Measurements from ENCODE around the gene ATP8B1.
"Not testable (repeated sequence)": the region's sequence is repeated elsewhere in the genome, so short reads cannot be mapped to it uniquely, and the experiment has no call there.

The ATP8B1 gene

GRCh38 chr18:57670046-57670445, 133.1 kb downstream of the ATP8B1 start:
- Mint-ChIP-seq H3K4me3 (no peak overlapping the region), H3K36me3 (ENCODE audit: low read depth) (peaks cover 24% of the 10 kb centered on the region), H3K27ac (no peak overlapping the region), H3K9me3 (peaks cover 7% of the 10 kb centered on the region), H3K27me3 (no peaks in the 10 kb centered on the region), H3K4me1 (ENCODE audit: low read depth) (peaks cover 27% of the 10 kb centered on the region)
- DNase-seq: no peak

GRCh38 chr18:57668021-57668420, 135.1 kb downstream of the ATP8B1 start:
- H3K27ac Mint-ChIP-seq: no peak overlapping the region
- no peak for DNase-seq
- no peaks in the 10 kb centered on the region for H3K27me3 Mint-ChIP-seq
- no peak overlapping the region for H3K4me3 Mint-ChIP-seq
- H3K36me3 Mint-ChIP-seq (ENCODE audit: low read depth): peaks cover 16% of the 10 kb centered on the region
- H3K9me3 Mint-ChIP-seq: peaks cover 4% of the 10 kb centered on the region
- H3K4me1 Mint-ChIP-seq (ENCODE audit: low read depth): peaks cover 39% of the 10 kb centered on the region

DNA sequence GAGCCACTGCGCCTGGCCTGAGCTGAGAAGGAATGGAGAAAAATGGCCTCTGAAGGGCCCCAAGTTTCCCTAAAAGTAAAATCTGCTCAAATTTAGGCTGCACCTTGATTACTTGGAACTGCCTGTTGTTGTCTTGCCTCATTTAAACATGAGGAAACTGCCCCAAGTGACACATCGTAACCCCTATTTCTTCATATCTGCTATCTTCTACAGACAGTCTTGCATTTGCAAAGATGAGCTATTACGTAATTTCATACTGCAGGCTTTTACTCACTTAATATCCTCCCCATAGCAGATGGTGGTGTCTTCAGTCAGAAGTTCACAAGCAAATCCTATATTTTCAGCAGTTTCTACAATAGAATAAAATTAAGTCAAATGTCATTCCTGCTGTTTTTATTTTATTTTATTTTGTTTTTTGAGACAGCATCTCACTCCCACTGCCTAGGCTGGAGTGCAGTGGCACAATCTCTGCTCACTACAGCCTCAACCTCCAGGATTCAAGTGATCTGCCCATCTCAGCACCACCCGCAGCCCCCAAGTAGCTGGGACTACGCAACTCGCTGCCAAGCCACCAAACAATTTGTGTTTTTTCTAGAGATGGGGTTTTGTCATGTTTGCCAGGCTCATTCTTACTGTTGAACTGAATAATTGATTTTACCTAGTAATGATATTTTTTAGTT, 136.2 kb downstream of the ATP8B1 start:
- peaks cover 46% of the 10 kb centered on the region for H3K4me1 Mint-ChIP-seq (ENCODE audit: low read depth)
- H3K36me3 Mint-ChIP-seq (ENCODE audit: low read depth): peaks cover 12% of the 10 kb centered on the region
- DNase-seq: no peak
- H3K4me3 Mint-ChIP-seq: no peak overlapping the region
- H3K27ac Mint-ChIP-seq: peak overlapping the region; percentile 27
- no peaks in the 10 kb centered on the region for H3K27me3 Mint-ChIP-seq
- H3K9me3 Mint-ChIP-seq: peaks cover under 1% of the 10 kb centered on the region

DNA sequence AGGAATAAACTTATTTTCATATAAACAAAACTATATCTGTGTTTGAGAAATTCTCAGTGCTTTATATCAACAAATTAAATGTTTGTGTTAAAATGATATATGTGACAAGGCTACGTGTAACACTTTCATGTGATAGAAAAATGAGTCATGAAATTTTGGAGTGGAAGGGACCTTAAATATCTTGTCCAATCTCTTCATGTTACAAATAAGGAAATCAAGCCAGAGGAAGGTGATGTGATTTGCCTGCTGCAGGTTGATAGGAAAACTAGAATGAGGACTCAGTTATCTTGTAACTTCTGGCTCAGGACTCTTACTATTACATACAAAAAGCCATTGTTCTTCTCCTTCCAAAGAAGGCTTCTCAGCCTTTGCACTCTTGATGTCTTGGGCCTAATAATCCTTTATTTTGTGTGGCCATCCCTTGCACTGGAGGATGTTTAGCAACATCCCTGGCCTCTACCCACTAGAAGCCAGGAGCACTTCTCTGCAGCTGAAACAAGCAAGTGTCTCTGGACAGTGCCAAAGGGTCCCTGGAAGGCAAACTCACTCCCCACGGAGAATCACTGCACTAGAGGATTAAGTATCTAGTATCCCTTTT, 138.4 kb downstream of the ATP8B1 start:
- no peak for DNase-seq
- peaks cover 4% of the 10 kb centered on the region for H3K36me3 Mint-ChIP-seq (ENCODE audit: low read depth)
- H3K4me1 Mint-ChIP-seq (ENCODE audit: low read depth): peaks cover 53% of the 10 kb centered on the region
- H3K4me3 Mint-ChIP-seq: no peak overlapping the region
- no peaks in the 10 kb centered on the region for H3K27me3 Mint-ChIP-seq
- no peaks in the 10 kb centered on the region for H3K9me3 Mint-ChIP-seq
- H3K27ac Mint-ChIP-seq: no peak overlapping the region

DNA sequence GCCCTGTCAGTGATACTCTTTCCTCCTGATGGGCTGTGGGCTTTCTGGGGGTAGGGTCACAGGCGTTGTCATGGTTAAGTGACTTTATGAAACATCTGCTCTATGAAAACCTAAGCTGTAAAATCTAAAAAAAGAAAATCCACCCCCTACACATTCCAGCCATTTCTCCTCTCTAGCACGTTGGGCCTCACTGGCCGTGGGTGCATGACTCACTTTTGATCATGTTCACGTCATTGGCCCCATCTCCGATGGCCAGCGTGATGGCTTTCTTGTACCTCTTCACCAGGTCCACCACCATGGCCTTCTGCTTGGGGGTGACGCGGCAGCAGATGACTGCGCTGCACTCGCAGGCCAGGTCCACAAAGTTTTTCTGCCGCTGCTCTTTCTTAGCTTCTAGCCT, 142.2 kb downstream of the ATP8B1 start:
- Mint-ChIP-seq H3K27ac (no peak overlapping the region), H3K4me1 (ENCODE audit: low read depth) (peaks cover 51% of the 10 kb centered on the region), H3K36me3 (ENCODE audit: low read depth) (peaks cover 9% of the 10 kb centered on the region), H3K27me3 (no peaks in the 10 kb centered on the region), H3K9me3 (no peaks in the 10 kb centered on the region), H3K4me3 (no peak overlapping the region)
- DNase-seq: no peak

GRCh38 chr18:57659460-57660102, 143.5 kb downstream of the ATP8B1 start:
- Mint-ChIP-seq H3K36me3 (ENCODE audit: low read depth) (peaks cover 21% of the 10 kb centered on the region), H3K27ac (no peak overlapping the region), H3K27me3 (no peaks in the 10 kb centered on the region), H3K4me3 (no peak overlapping the region), H3K4me1 (ENCODE audit: low read depth) (peaks cover 39% of the 10 kb centered on the region), H3K9me3 (peaks cover 11% of the 10 kb centered on the region)
- no peak for DNase-seq

GRCh38 chr18:57657542-57657941, 145.6 kb downstream of the ATP8B1 start:
- H3K4me3 Mint-ChIP-seq: no peak overlapping the region
- peaks cover 26% of the 10 kb centered on the region for H3K4me1 Mint-ChIP-seq (ENCODE audit: low read depth)
- H3K27me3 Mint-ChIP-seq: no peaks in the 10 kb centered on the region
- H3K36me3 Mint-ChIP-seq (ENCODE audit: low read depth): peaks cover 36% of the 10 kb centered on the region
- H3K9me3 Mint-ChIP-seq: peaks cover 11% of the 10 kb centered on the region
- no peak overlapping the region for H3K27ac Mint-ChIP-seq
- no peak for DNase-seq

DNA sequence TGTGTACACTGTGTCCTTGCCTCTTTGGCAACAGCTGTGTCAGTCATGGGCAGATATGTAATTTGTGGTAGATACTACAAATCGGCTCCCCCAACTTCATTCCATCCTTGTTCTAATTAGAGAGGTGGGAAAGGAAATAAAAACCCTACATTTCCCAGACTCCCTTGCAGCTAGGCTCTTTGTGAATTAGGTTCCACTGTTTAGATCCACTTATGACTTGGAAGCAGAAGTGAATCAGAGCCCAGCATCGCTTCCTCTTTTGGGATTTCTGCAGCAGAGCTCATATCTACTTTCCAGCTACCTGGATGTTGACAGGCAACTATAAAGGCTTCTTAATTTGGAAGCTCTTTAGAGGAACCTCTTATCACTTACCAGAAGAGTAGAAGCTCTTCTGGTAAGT, 147.4 kb downstream of the ATP8B1 start:
- peaks cover 16% of the 10 kb centered on the region for H3K4me1 Mint-ChIP-seq (ENCODE audit: low read depth)
- no peaks in the 10 kb centered on the region for H3K27me3 Mint-ChIP-seq
- H3K4me3 Mint-ChIP-seq: no peak overlapping the region
- peaks cover 43% of the 10 kb centered on the region for H3K36me3 Mint-ChIP-seq (ENCODE audit: low read depth)
- peaks cover 11% of the 10 kb centered on the region for H3K9me3 Mint-ChIP-seq
- DNase-seq: no peak
- H3K27ac Mint-ChIP-seq: no peak overlapping the region

DNA sequence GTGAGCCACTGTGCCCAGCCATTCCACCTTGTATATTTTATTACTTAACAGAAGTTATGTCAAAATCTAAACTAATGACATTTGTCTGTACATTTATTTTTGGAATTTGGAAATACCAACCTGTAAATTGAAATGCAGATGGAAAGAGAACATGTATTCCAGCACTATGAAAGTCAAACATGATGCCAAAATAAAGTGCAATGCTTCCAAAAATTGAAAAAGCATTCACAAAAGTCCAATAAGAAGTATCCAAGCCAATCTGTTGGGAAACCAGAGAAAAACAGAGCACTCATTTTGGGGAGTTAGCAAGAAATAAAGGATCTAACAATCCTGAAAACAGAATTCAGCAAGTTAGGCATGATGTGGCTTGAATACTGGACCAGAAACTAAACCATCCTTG, 151.2 kb downstream of the ATP8B1 start:
- no peak overlapping the region for H3K27ac Mint-ChIP-seq
- H3K4me3 Mint-ChIP-seq: no peak overlapping the region
- peaks cover 40% of the 10 kb centered on the region for H3K36me3 Mint-ChIP-seq (ENCODE audit: low read depth)
- no peak for DNase-seq
- H3K4me1 Mint-ChIP-seq (ENCODE audit: low read depth): peaks cover 13% of the 10 kb centered on the region
- no peaks in the 10 kb centered on the region for H3K27me3 Mint-ChIP-seq
- H3K9me3 Mint-ChIP-seq: peaks cover 11% of the 10 kb centered on the region

DNA sequence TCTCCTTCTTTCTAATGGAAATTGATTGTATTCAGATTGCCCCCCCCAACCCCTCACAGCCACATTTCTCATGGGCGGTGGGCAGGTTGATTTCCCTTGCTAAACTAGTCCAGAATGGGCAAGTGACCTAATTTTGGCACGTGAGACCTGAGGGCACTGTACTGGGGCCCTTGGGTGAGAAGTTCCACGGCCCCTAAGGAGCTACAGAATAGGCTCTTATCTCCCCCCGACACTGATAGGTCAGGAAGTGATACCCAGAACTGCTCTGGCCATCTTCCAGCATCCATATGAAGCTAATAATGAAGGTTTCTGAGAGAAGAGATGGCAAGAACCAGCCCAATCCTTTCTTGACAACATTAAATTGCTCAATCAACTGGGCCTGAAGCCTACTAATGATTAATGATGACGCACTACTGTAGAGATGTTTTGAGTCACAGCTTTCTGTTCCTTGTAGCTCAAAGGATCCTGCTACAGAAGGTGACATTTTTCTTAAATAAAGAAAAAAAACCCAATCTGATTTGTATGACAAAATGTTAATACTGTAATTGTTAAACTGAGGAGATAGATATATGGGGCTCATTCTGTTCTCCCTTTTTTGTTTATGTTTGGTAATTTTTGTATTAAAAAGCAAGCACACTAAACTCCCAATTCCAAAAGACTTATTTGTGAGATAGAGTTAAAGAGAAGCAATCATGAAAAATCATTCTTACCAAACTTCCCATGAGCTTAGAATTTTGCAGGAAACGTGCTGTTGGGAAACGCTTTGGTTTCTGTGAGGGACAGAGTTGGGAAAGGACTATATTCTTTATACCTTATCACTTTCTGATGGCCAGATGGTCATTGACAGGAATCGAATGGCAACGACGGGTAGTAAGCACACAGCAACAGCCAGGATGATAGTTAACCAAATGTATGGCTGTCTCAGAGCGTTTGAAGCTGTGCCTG, 153.3 kb downstream of the ATP8B1 start:
- no peak overlapping the region for H3K27ac Mint-ChIP-seq

GRCh38 chr18:57648414-57648813, 154.7 kb downstream of the ATP8B1 start:
- peaks cover 26% of the 10 kb centered on the region for H3K4me1 Mint-ChIP-seq (ENCODE audit: low read depth)
- no peak for DNase-seq
- H3K27me3 Mint-ChIP-seq: no peaks in the 10 kb centered on the region
- H3K36me3 Mint-ChIP-seq (ENCODE audit: low read depth): peaks cover 41% of the 10 kb centered on the region
- H3K9me3 Mint-ChIP-seq: no peaks in the 10 kb centered on the region
- no peak overlapping the region for H3K4me3 Mint-ChIP-seq
- no peak overlapping the region for H3K27ac Mint-ChIP-seq

More for the DNA sequence above, 153.3 kb downstream of the ATP8B1 start:
- DNase-seq: no peak
- Mint-ChIP-seq H3K36me3 (ENCODE audit: low read depth) (peaks cover 45% of the 10 kb centered on the region), H3K9me3 (peaks cover under 1% of the 10 kb centered on the region), H3K4me1 (ENCODE audit: low read depth) (peaks cover 19% of the 10 kb centered on the region), H3K4me3 (no peak overlapping the region), H3K27me3 (no peaks in the 10 kb centered on the region)

GRCh38 chr18:57644540-57644939, 158.6 kb downstream of the ATP8B1 start:
- no peak overlapping the region for H3K27ac Mint-ChIP-seq
- no peak for DNase-seq

GRCh38 chr18:57643726-57644125, 159.4 kb downstream of the ATP8B1 start:
- H3K9me3 Mint-ChIP-seq, H3K27me3 Mint-ChIP-seq, H3K27ac Mint-ChIP-seq, DNase-seq, H3K4me3 Mint-ChIP-seq: not testable (repeated sequence)
- peaks cover 58% of the 10 kb centered on the region for H3K36me3 Mint-ChIP-seq (ENCODE audit: low read depth)
- H3K4me1 Mint-ChIP-seq (ENCODE audit: low read depth): peaks cover 35% of the 10 kb centered on the region

More at GRCh38 chr18:57644540-57644939, 158.6 kb downstream of the ATP8B1 start:
- H3K4me1 Mint-ChIP-seq (ENCODE audit: low read depth): peaks cover 39% of the 10 kb centered on the region
- no peaks in the 10 kb centered on the region for H3K9me3 Mint-ChIP-seq
- no peak overlapping the region for H3K4me3 Mint-ChIP-seq
- H3K27me3 Mint-ChIP-seq: no peaks in the 10 kb centered on the region
- peaks cover 56% of the 10 kb centered on the region for H3K36me3 Mint-ChIP-seq (ENCODE audit: low read depth)

- H3K27me3 Mint-ChIP-seq, DNase-seq, H3K27ac Mint-ChIP-seq, H3K9me3 Mint-ChIP-seq, H3K4me3 Mint-ChIP-seq: not testable (repeated sequence)
- Mint-ChIP-seq H3K4me1 (ENCODE audit: low read depth) (peaks cover 39% of the 10 kb centered on the region), H3K36me3 (ENCODE audit: low read depth) (peaks cover 64% of the 10 kb centered on the region)
These were observed 160.7 kb downstream of the ATP8B1 start for GRCh38 chr18:57642462-57642861.

Measured in activated T-cell treated with anti-CD3 and anti-CD28 coated beads, Interleukin-2, amount 50 U/mL, for 24 hours (primary cell).